ENCODE data around the gene PUM1. TPM values are rescaled to one million over a fixed set of nuclear protein-coding genes. Genes with fewer than 3 reads are reported as not detected.

Gene PUM1
- total RNA-seq, 2 donors from 2014 or later: 70.4 to 97.9 TPM

DNA sequence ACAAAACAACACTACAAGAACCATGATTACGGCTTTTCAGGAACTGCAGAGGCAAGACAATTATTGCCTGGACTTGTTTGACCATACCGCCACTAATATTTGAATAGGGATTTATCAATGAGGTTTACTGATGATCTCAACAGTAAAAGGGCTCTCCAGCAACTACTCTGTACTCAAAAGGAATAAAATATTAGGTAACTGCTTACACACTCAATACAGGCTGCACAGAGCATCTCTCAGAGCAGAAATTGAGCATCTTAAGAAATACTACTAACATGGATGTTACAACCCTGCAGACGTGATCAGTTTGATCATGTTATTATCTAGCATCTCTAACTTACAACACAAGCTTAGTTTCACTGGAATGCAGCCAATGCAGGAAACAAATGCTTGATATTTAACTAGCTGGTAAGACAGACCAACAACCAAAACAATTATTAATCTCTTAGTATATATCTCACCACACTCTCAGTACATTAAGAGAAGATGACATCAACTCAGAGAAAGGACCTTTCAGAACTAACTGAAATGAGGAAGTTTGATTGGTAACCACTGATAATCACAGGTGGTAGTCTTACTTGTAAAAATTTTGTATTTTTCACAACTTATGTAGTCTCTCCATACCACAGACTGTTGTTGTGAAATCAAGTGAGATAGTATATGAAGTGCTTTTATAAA, 52.2 kb downstream of the PUM1 start:
- no peaks in the 10 kb centered on the region for H3K36me3 ChIP-seq
- ATAC-seq (ENCODE audit: insufficient number of reproducible peaks, low FRiP score, low read depth): no peak
- H3K27me3 ChIP-seq (replicated peaks; ENCODE audit: insufficient read depth): no peaks in the 10 kb centered on the region
- TF ChIP-seq, protein P1, sequence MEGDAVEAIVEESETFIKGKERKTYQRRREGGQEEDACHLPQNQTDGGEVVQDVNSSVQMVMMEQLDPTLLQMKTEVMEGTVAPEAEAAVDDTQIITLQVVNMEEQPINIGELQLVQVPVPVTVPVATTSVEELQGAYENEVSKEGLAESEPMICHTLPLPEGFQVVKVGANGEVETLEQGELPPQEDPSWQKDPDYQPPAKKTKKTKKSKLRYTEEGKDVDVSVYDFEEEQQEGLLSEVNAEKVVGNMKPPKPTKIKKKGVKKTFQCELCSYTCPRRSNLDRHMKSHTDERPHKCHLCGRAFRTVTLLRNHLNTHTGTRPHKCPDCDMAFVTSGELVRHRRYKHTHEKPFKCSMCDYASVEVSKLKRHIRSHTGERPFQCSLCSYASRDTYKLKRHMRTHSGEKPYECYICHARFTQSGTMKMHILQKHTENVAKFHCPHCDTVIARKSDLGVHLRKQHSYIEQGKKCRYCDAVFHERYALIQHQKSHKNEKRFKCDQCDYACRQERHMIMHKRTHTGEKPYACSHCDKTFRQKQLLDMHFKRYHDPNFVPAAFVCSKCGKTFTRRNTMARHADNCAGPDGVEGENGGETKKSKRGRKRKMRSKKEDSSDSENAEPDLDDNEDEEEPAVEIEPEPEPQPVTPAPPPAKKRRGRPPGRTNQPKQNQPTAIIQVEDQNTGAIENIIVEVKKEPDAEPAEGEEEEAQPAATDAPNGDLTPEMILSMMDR (IDR thresholded peaks at IDR 0.05): no peak
- no peak overlapping the region for H3K27ac ChIP-seq
- H3K9me3 ChIP-seq: no peaks in the 10 kb centered on the region
- peaks cover 33 to 63% of the 10 kb centered on the region in 2 donors for H3K4me1 ChIP-seq (ENCODE audit: control insufficient read depth in 1 of 2, low read depth in 2 of 2)
- H3K4me3 ChIP-seq: no peak overlapping the region
- no peak for DNase-seq (ENCODE audit: low spot score)

DNA sequence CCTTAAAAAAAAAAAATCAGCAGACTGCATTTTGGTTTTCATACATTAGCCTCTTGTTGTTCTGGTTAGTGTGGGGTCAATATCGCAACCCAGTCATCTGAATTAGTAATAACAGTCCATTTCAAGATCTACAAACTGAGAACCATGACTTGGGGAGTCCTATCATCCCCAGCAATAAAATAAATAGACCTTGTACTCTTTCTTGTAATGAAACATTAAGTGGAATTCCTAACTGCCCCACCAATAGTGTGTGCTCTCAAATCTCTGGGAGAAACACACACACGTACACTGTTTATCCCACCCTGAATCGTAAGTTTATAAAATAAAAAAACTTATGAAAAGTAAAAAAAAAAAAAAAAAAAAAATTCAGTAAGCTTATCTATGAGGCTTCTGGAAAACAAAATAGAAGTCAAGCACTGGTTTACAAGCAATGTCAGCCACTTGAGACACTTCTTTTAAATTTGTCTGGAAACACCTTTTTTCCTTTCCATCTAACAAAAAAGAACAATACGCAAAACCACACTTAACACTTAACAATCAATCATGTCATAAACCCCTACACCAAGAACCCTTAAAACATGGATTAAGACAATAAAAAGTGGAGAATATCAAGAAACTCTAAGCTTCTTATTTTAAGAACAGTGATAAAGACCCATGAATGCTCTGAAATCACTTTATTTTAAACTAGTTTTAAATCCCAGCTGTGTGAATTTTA, 53.1 kb downstream of the PUM1 start:
- H3K36me3 ChIP-seq: no peaks in the 10 kb centered on the region
- no peak overlapping the region for H3K27ac ChIP-seq
- peaks cover 34 to 63% of the 10 kb centered on the region in 2 donors for H3K4me1 ChIP-seq (ENCODE audit: control insufficient read depth in 1 of 2, low read depth in 2 of 2)
- TF ChIP-seq, protein P1 (IDR thresholded peaks at IDR 0.05): no peak
- no peak for DNase-seq (ENCODE audit: low spot score)
- no peaks in the 10 kb centered on the region for H3K9me3 ChIP-seq
- no peak for ATAC-seq (ENCODE audit: insufficient number of reproducible peaks, low FRiP score, low read depth)
- H3K4me3 ChIP-seq: no peak overlapping the region
- H3K27me3 ChIP-seq (replicated peaks; ENCODE audit: insufficient read depth): no peaks in the 10 kb centered on the region

DNA sequence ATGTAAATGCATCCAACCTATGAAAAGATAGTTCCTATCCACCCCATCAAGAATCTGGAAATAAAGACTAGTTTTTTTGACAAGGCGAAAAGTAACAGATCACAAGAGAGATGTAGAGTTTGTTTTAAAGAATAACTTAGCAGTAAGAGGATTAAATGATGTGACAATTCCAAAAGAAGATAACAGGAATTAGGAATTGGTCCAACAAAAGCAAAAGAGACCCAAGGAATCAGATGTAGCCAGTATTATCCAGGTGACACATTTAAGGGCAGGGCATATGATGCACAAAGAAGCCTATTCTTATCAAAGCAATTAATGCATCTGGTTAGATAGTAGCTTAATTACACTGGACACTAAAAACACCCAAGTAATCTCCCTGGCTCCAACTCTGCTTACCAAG, 53.8 kb downstream of the PUM1 start:
- H3K4me3 ChIP-seq: no peak overlapping the region
- TF ChIP-seq, protein P1 (IDR thresholded peaks at IDR 0.05): no peak
- ATAC-seq (ENCODE audit: insufficient number of reproducible peaks, low FRiP score, low read depth) (no peak), DNase-seq (ENCODE audit: low spot score) (no peak)
- H3K27ac ChIP-seq: no peak overlapping the region
- H3K9me3 ChIP-seq: no peaks in the 10 kb centered on the region
- H3K27me3 ChIP-seq (replicated peaks; ENCODE audit: insufficient read depth): no peaks in the 10 kb centered on the region
- H3K36me3 ChIP-seq: no peaks in the 10 kb centered on the region
- peaks cover 40 to 63% of the 10 kb centered on the region in 2 donors for H3K4me1 ChIP-seq (ENCODE audit: control insufficient read depth in 1 of 2, low read depth in 2 of 2)

DNA sequence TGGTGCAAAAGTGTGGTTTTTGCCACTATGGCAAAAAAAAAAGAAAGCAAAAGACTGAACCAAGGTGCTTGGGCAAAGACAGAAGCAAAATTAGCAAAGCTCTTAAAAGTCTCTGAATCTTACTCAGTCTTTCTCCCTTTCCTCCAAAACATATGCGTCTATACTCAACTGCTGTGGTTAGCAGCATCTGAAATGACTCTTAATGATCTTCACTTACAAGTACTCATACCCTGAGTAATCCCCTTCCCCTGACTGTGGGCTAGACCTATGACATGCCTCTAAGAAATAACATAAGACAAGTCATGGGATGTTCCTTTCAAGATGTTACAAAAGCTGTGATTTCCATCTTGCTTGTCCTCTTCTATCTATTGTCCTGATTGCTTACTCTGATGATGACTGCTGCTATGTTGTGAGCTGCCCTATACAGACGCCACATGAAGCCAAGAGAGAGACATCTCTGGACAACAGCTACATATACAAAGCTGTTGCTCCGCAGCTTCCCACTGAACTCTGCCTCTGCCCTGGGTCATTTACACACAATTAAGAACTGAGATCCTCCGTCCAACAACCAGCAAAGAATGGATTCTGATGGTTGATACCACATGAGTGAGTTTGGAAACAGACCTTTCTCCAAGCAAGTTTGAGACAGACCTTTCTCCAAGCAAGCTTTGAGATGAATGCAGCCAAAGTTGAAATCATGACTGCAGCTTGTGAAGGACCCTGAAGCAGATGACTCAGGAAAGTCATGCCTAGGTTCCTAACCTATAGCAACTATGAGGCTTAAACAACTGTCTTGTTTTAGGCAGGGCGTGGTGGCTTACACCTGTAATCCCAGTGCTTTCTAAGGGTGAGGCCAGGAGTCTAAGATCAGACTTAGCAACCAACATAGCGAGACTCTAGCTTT, 55.2 kb downstream of the PUM1 start:
- Histone ChIP-seq H3K9me3 (no peaks in the 10 kb centered on the region), H3K4me1 (ENCODE audit: control insufficient read depth in 1 of 2, low read depth in 2 of 2) (peaks cover 37 to 64% of the 10 kb centered on the region in 2 donors), H3K27ac (no peak overlapping the region), H3K4me3 (no peak overlapping the region), H3K27me3 (replicated peaks; ENCODE audit: insufficient read depth) (no peaks in the 10 kb centered on the region), H3K36me3 (no peaks in the 10 kb centered on the region)
- DNase-seq (ENCODE audit: low spot score) (no peak), ATAC-seq (ENCODE audit: insufficient number of reproducible peaks, low FRiP score, low read depth) (no peak)
- TF ChIP-seq, protein P1 (IDR thresholded peaks at IDR 0.05): no peak
